HepG2 (cell line): Measurements from ENCODE around the gene UQCC5. TPM values are rescaled to one million over a fixed set of nuclear protein-coding genes. Genes with fewer than 3 reads are reported as not detected.

Experiments
- E2F2 ChIP-seq: sonication (generic); formaldehyde crosslinking; IDR thresholded peaks from 2 replicates; pipeline ENCODE4 v1.4.0; 2020; ENCODE audit warnings: missing genetic modification reagents, borderline replicate concordance
- HNRNPLL ChIP-seq: fragments of 200-400 bp; formaldehyde crosslinking; IDR thresholded peaks from 2 replicates; pipeline ENCODE4 v1.6.1; 2017; ENCODE audit warnings: mild to moderate bottlenecking, low read depth, low read length; ENCODE audit not compliant: poor library complexity, severe bottlenecking
- KDM2A ChIP-seq: sonication (generic); formaldehyde crosslinking; IDR thresholded peaks from 2 replicates; pipeline ENCODE4 v1.4.0; 2020; ENCODE audit warnings: low read depth, missing genetic modification reagents, borderline replicate concordance
- MBNL3 ChIP-seq: fragments of 250-450 bp; sonication (Bioruptor Pico); conservative IDR thresholded peaks from 2 replicates; pipeline ENCODE4 v1.8.0; 2022; ENCODE audit warnings: mild to moderate bottlenecking, inconsistent platforms
- PRDM10 ChIP-seq: sonication (generic); formaldehyde crosslinking; IDR thresholded peaks from 2 replicates; pipeline ENCODE4 v1.4.0; 2020; ENCODE audit warnings: low read depth, missing genetic modification reagents
- UBTF ChIP-seq: sonication (generic); formaldehyde crosslinking; IDR thresholded peaks from 2 replicates; pipeline ENCODE4 v1.4.0; 2020; ENCODE audit warnings: mild to moderate bottlenecking, missing genetic modification reagents
- ZBTB34 ChIP-seq: sonication (generic); formaldehyde crosslinking; IDR thresholded peaks from 2 replicates; pipeline ENCODE4 v1.8.0; 2022; ENCODE audit warnings: mild to moderate bottlenecking, missing genetic modification reagents
- ZBTB37 ChIP-seq: sonication (generic); formaldehyde crosslinking; IDR thresholded peaks from 2 replicates; pipeline ENCODE4 v1.4.0; 2020; ENCODE audit warnings: mild to moderate bottlenecking, missing genetic modification reagents
- ZNF280D ChIP-seq: sonication (generic); formaldehyde crosslinking; IDR thresholded peaks from 2 replicates; pipeline ENCODE4 v1.5.1; 2020; ENCODE audit warnings: mild to moderate bottlenecking, missing genetic modification reagents
- ZNF430 ChIP-seq: sonication (generic); formaldehyde crosslinking; IDR thresholded peaks from 2 replicates; pipeline ENCODE4 v1.9.0; 2021; ENCODE audit warnings: mild to moderate bottlenecking, missing genetic modification reagents
- ZNF839 ChIP-seq: sonication (generic); formaldehyde crosslinking; IDR thresholded peaks from 2 replicates; pipeline ENCODE4 v1.4.0; 2020; ENCODE audit warnings: missing genetic modification reagents, mild to moderate bottlenecking, borderline replicate concordance
- ZSCAN29 ChIP-seq: sonication (generic); formaldehyde crosslinking; conservative IDR thresholded peaks from 2 replicates; pipeline ENCODE4 v1.4.0; 2020; ENCODE audit warnings: mild to moderate bottlenecking, missing genetic modification reagents
- ZSCAN30 ChIP-seq: sonication (generic); formaldehyde crosslinking; IDR thresholded peaks from 2 replicates; pipeline ENCODE4 v1.5.0; 2020; ENCODE audit warnings: mild to moderate bottlenecking, missing genetic modification reagents
- polyA plus RNA-seq, 8 experiments: library from polyadenylated mRNA; depleted of rRNA in 3 of 8; stranded (reverse) in 7 of 8; unstranded in 1 of 8; fragments of >200 nt; fragmentation: Illumina TruSeq in 4 of 8; extraction: Trizol in 4 of 8; gene quantifications; 2 replicates each; pipeline versions ENCODE4 v1.2.1 to v1.2.3, GENCODE V29; 2011 to 2016; ENCODE audit warnings: low read depth in 4 of 8, missing spikeins in 1 of 8, mixed read lengths in 1 of 8; ENCODE audit not compliant: insufficient read depth in 1 of 8
- total RNA-seq, 5 experiments: library from RNA; depleted of rRNA; stranded (reverse); fragments of >200 nt; fragmentation: Illumina TruSeq; extraction: Trizol; gene quantifications; 2 replicates each; pipeline ENCODE4 v1.2.3, GENCODE V29; 2016; ENCODE audit warnings: low read depth in 1 of 5

The UQCC5 gene
- total and polyA plus RNA-seq, 2 of the 13 experiments (the other 11 are each of a cell fraction or from before 2014, with no cell fraction given): 15.4 to 29.5 TPM

GRCh38 chr3:52495777-52496602, 40.4 kb upstream of the UQCC5 start (continued):
- no peak for TF ChIP-seq ZNF280D (CRISPR knock-in tag)
- peak; percentile 8; the same call in 1 of the 2 replicates for TF ChIP-seq ZNF839 (CRISPR knock-in tag)
- no peak for TF ChIP-seq E2F2
- no peak for TF ChIP-seq ZBTB34 (CRISPR knock-in tag)
- TF ChIP-seq MBNL3 (CRISPR knock-in tag): no peak
- no peak for TF ChIP-seq ZSCAN29 (CRISPR knock-in tag)
- TF ChIP-seq PRDM10: no peak
- peak; percentile 39 for TF ChIP-seq UBTF (CRISPR knock-in tag)
- TF ChIP-seq ZNF430 (CRISPR knock-in tag): 0 out of 2 replicates have a peak, but pooled peaks have one; percentile 39
- no peak for TF ChIP-seq ZBTB37
- TF ChIP-seq HNRNPLL: no peak
- TF ChIP-seq KDM2A (CRISPR knock-in tag): 0 out of 2 replicates have a peak, but pooled peaks have one; percentile 13
- TF ChIP-seq ZSCAN30 (CRISPR knock-in tag): no peak
